GM06990 (cell line): ENCODE measurements around the gene DOCK4.

Experiments used
- DNase-seq: peaks from one replicate; pipeline ENCODE4 v3.0.0-alpha.2; 2011; ENCODE audit not compliant: insufficient read length; ENCODE audit errors: extremely low read depth
- H3K27me3 ChIP-seq: replicated peaks from 2 replicates; pipeline ENCODE4 v1.6.0; 2011; ENCODE audit warnings: low read length; ENCODE audit not compliant: control insufficient read depth, insufficient read depth
- H3K36me3 ChIP-seq: 2 replicates; pipeline ENCODE4 v1.5.1; 2011; ENCODE audit warnings: low read length; ENCODE audit not compliant: control insufficient read depth, insufficient read depth
- H3K4me3 ChIP-seq: replicated peaks from 2 replicates; pipeline ENCODE4 v1.5.1; 2011; ENCODE audit warnings: low read depth, mild to moderate bottlenecking, control low read depth, low read length
- CTCF ChIP-seq: IDR thresholded peaks from 2 replicates; pipeline ENCODE4 v1.5.1; 2011; ENCODE audit warnings: low read length, control low read depth, mild to moderate bottlenecking, inconsistent platforms; ENCODE audit not compliant: insufficient read depth, poor library complexity, severe bottlenecking

DOCK4 gene

GRCh38 chr7:112206991-112207592, 893 bp upstream of the DOCK4 start:
- no peak for DNase-seq
- Histone ChIP-seq H3K27me3 (no peaks in the 10 kb centered on the region), H3K36me3 (no peaks in the 10 kb centered on the region), H3K4me3 (peak overlapping the region; percentile 81)
- no peak for TF ChIP-seq CTCF

GRCh38 chr7:112205343-112206237, 609 bp downstream of the DOCK4 start:
- TF ChIP-seq CTCF = no peak
- no peaks in the 10 kb centered on the region for H3K36me3 ChIP-seq
- DNase-seq = peak; percentile 61

GRCh38 chr7:112204499-112205342, 1.5 kb downstream of the DOCK4 start:
- TF ChIP-seq CTCF = no peak
- DNase-seq = no peak
- peak overlapping the region; percentile 73 for H3K4me3 ChIP-seq
- H3K27me3 ChIP-seq = no peaks in the 10 kb centered on the region
- no peaks in the 10 kb centered on the region for H3K36me3 ChIP-seq

More at GRCh38 chr7:112205343-112206237, 609 bp downstream of the DOCK4 start:
- no peaks in the 10 kb centered on the region for H3K27me3 ChIP-seq
- peak overlapping the region; percentile 73 for H3K4me3 ChIP-seq

GRCh38 chr7:112203365-112203739, 2.8 kb downstream of the DOCK4 start:
- Histone ChIP-seq H3K36me3 (no peaks in the 10 kb centered on the region), H3K27me3 (no peaks in the 10 kb centered on the region), H3K4me3 (no peak overlapping the region)
- TF ChIP-seq CTCF = no peak
- DNase-seq = no peak

- Histone ChIP-seq H3K36me3 (no peaks in the 10 kb centered on the region), H3K27me3 (no peaks in the 10 kb centered on the region), H3K4me3 (no peak overlapping the region)
- DNase-seq = no peak
- no peak for TF ChIP-seq CTCF
Observed at GRCh38 chr7:112202816-112203215, 3.4 kb downstream of the DOCK4 start.
